ENCODE results near the gene PLCB1.

DNA sequence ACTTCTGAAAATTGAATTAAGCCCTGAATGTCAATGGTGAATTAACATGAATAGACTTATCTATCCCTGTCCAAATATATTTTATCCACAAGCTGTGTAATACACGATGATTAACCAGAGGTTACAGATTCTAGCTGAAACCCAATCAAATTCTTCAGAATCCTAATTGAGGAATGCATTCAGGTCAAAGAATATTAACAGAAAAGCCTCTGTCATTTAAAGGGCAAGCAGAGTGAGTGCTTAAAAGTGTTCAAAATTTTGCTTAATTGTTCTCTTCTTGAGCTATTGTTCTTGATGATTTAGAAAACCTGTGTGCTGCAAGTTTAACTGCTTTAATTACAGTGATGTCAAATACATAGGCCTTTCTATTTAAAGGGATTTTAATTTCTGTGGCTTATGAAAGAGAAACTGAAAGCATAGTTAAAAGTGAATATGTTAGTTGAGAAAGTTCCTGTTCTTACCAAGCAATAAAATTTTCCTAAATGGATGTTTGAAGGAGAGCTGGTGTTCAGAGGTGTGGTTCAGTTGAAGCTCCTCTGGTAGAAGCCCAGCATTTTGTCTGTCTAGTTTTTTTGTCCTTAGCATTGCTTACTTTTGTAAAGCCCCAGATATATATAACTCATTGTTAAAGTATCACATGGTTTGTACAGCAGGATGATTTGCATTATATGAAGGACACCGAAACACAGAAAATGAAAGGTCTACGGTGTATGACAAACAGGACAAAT lies 470.5 kb downstream of the PLCB1 start:
- TF ChIP-seq, protein P1, sequence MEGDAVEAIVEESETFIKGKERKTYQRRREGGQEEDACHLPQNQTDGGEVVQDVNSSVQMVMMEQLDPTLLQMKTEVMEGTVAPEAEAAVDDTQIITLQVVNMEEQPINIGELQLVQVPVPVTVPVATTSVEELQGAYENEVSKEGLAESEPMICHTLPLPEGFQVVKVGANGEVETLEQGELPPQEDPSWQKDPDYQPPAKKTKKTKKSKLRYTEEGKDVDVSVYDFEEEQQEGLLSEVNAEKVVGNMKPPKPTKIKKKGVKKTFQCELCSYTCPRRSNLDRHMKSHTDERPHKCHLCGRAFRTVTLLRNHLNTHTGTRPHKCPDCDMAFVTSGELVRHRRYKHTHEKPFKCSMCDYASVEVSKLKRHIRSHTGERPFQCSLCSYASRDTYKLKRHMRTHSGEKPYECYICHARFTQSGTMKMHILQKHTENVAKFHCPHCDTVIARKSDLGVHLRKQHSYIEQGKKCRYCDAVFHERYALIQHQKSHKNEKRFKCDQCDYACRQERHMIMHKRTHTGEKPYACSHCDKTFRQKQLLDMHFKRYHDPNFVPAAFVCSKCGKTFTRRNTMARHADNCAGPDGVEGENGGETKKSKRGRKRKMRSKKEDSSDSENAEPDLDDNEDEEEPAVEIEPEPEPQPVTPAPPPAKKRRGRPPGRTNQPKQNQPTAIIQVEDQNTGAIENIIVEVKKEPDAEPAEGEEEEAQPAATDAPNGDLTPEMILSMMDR (IDR thresholded peaks at IDR 0.05): no peak
- TF ChIP-seq CREB1 (CRISPR knock-in tag; IDR thresholded peaks at IDR 0.05) (no peak), SP1 (CRISPR knock-in tag; conservative IDR thresholded peaks at IDR 0.05) (no peak), TEAD4 (CRISPR knock-in tag; IDR thresholded peaks at IDR 0.05) (no peak), NFYB (CRISPR knock-in tag; conservative IDR thresholded peaks at IDR 0.05; ENCODE audit: low read depth) (no peak), TCF7 (CRISPR knock-in tag; IDR thresholded peaks at IDR 0.05; ENCODE audit: low read depth) (no peak), MYBL2 (CRISPR knock-in tag; IDR thresholded peaks at IDR 0.05) (no peak)
- TF ChIP-seq, protein P2, sequence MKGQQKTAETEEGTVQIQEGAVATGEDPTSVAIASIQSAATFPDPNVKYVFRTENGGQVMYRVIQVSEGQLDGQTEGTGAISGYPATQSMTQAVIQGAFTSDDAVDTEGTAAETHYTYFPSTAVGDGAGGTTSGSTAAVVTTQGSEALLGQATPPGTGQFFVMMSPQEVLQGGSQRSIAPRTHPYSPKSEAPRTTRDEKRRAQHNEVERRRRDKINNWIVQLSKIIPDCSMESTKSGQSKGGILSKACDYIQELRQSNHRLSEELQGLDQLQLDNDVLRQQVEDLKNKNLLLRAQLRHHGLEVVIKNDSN (CRISPR knock-in tag; IDR thresholded peaks at IDR 0.05): no peak

All from WTC11 (cell line).